ENCODE measurements around the gene MSANTD1. TPM values are rescaled to one million over a fixed set of nuclear protein-coding genes. Genes with fewer than 3 reads are reported as not detected.

The MSANTD1 gene
- under 0.01 and 0.40 TPM in 2 replicates for total RNA-seq

DNA sequence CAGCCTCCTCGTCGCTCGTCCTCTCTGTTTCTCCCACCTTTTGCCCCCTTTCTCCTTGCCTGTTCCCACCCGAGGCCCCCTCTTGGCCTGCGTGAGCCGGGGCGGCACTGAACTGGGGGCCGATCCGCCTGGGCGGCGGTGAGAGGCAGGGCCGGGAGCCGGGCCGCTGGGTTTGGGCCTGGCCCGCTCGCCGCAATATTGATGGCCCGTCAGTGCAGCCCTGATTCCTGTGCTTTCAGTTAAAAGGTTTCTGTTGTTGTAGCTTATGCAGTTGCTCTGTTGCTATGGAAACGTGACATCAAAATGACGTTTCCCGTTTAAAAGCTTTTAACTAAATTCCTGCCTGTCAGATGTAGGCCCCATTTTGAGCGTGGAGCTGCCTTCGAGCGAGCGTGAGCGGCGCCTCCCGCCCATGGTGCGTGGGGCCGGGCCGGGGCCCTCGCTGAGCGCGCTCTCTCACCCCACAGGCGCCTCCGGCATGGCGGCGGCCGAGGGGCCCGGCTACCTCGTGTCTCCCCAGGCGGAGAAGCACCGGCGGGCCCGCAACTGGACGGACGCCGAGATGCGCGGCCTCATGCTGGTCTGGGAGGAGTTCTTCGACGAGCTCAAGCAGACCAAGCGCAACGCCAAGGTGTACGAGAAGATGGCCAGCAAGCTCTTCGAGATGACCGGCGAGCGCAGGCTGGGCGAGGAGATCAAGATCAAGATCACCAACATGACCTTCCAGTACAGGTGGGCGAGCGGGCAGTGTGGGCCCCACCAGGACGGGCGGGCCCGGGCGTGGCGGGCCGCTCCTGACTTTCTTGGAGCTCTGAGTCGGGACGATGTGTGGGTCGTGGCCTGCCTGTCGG, at the start of gene MSANTD1:
TSS of gene MSANTD1 (plus strand) at position 349 of the 851 bp plus-strand sequence. CDS start at position 413, 64 bp downstream.
- DNase-seq (ENCODE audit: low read depth in 2 of 2) = peak; percentile 28 to 64

DNA sequence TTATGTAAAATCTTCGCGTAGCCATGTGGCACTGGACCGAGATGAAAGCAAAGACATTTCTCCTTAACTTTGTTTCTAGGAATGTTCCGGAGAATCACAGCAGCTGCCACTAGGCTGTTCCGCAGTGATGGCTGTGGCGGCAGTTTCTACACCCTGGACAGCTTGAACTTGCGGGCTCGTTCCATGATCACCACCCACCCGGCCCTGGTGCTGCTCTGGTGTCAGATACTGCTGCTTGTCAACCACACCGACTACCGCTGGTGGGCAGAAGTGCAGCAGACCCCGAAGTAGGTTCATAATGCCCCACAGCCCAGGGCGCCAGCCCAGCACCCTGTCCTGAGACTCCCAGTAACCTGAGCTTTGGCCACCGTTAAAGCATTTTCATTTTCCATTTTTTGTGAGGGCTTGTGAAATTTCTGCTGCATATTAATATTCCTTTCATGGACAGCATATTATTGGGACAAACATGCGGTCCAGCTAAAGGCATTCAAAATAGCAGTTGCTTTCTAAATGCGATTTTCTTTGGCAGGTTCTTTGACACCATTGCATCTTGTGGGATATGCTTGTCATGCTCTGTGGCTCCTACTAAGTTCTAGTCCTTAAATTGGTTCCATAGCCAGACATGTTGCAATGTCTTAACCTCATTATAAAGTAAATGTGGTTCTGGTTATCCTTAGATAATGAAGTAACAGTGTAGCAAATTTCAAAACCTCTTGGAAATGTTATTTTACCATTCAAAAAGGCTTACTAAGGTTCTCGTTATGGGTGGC, 49.1 kb upstream of the MSANTD1 start:
- DNase-seq (ENCODE audit: low read depth in 2 of 2) = no peak

DNA sequence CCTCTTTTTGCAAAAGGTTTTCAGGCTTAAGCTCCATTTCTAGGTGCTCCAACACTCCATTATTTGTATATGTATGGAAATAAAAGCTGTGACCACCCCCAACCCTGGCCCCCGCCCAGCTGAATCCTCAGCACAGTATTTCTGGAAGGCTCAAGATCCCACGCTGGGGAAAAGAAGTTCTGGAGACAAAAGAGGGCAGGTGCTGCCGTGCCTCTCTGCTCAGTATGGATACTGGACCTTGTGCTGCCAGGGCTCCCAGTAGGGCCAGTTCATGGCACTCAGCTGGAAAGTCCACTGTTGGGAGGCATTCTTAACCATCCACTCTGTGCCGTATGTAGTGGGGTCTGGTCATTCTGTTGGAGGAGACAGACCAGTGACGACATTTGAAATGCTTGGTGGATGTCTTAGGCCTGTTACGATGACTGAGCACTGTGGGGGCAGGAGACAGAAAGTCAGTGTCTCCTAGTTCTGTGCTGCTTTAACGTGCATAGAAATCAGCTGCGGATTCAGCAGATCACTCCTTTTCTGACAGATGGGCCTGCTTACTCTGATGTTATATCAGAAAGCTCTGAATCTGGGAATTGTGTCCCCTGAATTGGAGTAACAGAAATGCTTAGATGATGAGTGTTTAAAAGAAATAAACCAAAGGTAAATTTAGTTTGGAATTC, 48.4 kb upstream of the MSANTD1 start:
- no peak for DNase-seq (ENCODE audit: low read depth in 2 of 2)

DNA sequence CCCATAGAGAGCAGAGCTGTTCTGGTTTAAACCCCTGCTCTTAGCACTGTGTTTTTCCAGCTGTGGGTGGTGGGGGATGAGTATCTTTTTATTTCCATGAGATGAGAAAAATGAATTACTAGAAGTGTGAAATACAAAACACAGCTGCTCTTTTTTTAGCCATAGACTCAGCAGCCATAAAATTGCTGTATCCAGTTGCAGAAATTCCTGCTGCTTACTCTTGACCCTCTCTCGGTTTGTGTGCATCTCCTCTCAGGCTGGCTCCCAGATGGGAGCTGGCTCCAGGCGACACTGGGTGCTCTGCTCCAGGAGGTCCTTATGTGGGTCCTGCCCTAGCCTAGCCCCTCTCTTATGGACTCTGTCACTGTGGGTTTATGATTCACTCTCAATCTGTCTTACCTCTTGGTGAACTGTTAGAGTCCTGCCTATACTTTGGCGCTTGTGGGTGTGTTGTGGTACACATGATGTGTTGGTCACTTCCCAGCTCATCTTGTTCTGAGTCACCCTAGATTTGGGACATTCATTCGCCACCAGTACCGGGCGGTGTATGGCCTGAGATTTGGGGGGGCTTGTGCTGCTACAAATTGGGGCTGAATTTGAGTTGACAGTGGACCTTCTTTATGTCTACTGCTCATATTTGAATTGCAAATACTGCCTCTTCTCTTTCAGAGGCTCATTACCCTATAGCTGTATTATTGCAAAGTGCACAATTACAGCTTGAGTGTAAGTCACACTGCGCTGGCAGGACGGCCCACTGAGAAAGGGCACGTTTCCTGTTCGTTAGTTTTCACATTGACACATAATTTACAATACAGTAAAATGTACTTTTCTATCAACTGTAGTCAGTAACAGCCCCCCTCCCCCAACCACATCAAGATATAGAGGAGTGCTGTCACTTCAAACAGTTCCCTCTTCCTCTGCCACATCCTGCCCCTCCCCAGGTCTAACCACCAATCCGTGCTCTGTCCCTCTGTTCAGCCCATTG, 46.9 kb upstream of the MSANTD1 start:
- DNase-seq (ENCODE audit: low read depth in 2 of 2) = peak; percentile 12 to 26

- peak in 1 of 2 donors; percentile 39 for DNase-seq (ENCODE audit: low read depth in 2 of 2)
These were observed 45.8 kb upstream of the MSANTD1 start for GRCh38 chr4:3202836-3203820.

DNA sequence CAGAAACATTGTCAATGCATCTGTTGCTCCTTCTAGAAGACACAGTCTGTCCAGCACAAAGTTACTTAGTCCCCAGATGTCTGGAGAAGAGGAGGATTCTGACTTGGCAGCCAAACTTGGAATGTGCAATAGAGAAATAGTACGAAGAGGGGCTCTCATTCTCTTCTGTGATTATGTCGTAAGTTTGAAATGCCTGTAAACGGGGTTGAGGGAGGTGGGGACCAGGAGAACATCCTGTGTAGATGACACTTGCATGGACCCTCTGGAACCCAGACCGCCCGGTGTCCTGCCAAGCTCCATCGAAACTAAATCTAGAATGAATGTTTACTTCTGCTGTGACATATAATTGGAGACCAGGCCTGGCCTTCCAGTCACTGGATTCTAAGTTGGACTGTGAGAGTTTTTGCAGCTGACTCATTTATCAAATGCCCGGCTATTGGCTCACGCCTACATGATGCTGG, 45.0 kb upstream of the MSANTD1 start:
- DNase-seq (ENCODE audit: low read depth in 2 of 2) = peak in 1 of 2 donors; percentile 22

GRCh38 chr4:3205995-3206394, 43.0 kb upstream of the MSANTD1 start:
- DNase-seq (ENCODE audit: low read depth in 2 of 2) = no peak

GRCh38 chr4:3206439-3207100, 42.4 kb upstream of the MSANTD1 start:
- no peak for DNase-seq (ENCODE audit: low read depth in 2 of 2)

- DNase-seq (ENCODE audit: low read depth in 2 of 2) = peak; percentile 87
These were observed 41.4 kb upstream of the MSANTD1 start for GRCh38 chr4:3207531-3208037.

- DNase-seq (ENCODE audit: low read depth in 2 of 2) = no peak
These were observed 40.1 kb upstream of the MSANTD1 start for GRCh38 chr4:3208826-3209225.

DNA sequence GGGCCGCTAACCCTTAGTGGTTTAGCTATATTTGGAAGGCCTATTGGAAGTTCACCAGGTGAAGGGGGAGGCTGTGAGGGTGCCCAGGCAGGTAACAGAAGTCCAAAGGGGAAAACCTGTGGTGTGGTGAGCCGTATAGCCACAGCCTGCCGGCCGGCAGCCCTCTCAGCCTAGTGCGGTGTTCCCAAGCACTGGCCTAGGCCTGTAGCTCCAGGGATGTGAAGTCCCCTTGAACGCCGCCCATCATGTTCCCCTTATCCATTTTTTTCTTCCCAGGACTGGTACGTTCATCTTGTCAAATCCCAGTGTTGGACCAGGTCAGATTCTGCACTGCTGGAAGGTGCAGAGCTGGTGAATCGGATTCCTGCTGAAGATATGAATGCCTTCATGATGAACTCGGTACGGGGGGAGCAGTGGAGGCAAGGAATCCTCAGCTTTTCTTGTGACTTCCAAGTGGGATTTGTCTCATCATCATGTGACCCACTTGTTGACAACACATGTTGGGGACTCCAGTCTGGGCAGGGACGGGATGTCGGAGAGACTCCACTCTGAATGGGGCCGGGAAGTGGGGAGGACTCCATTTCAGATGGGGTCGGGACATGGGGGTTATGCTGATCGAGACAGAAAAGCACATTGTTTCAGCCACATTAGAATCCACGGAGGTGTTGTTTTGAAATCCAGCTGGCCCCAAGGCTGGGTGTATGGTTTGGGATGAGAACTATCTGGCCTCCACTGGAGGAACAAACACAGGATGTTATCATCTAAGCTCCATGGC, 39.2 kb upstream of the MSANTD1 start:
- no peak for DNase-seq (ENCODE audit: low read depth in 2 of 2)

- DNase-seq (ENCODE audit: low read depth in 2 of 2) = no peak
These were observed 38.5 kb upstream of the MSANTD1 start for GRCh38 chr4:3210467-3210866.

DNA sequence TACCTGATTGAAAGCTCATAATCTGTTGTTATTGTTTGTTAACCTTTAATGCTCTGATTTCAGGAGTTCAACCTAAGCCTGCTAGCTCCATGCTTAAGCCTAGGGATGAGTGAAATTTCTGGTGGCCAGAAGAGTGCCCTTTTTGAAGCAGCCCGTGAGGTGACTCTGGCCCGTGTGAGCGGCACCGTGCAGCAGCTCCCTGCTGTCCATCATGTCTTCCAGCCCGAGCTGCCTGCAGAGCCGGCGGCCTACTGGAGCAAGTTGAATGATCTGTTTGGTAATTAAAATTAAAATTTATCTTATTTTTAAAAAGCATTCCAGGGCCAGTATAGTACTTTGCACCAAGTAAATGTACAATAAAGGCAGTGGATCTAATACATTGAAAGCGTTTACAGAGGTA, 37.1 kb upstream of the MSANTD1 start:
- no peak for DNase-seq (ENCODE audit: low read depth in 2 of 2)

DNA sequence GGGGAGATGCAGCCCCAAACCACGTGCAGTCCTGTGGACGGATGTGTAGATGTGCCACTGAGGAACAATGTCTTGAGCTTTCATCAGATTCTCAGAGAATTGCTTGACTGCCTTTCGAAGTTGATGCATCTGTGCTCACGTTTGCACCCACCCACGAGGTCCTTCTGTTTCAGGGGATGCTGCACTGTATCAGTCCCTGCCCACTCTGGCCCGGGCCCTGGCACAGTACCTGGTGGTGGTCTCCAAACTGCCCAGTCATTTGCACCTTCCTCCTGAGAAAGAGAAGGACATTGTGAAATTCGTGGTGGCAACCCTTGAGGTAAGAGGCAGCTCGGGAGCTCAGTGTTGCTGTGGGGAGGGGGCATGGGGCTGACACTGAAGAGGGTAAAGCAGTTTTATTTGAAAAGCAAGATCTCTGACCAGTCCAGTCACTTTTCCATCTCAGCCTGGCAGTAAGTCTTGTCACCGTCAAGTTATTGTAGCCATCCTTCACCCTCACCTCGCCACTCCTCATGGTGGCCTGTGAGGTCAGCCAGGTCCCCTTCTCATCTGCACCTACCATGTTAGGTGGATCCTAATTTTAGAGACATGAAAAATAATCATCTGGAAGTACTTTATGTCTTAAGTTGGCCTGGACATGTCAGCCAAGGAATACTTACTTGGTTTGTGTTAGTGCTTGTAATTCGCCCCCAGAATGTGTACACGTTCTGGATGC, 36.4 kb upstream of the MSANTD1 start:
- DNase-seq (ENCODE audit: low read depth in 2 of 2) = no peak

GRCh38 chr4:3213106-3213425, 35.9 kb upstream of the MSANTD1 start:
- DNase-seq (ENCODE audit: low read depth in 2 of 2) = no peak

GRCh38 chr4:3213661-3214250, 35.2 kb upstream of the MSANTD1 start:
- no peak for DNase-seq (ENCODE audit: low read depth in 2 of 2)

- DNase-seq (ENCODE audit: low read depth in 2 of 2) = no peak
These were observed 33.7 kb upstream of the MSANTD1 start for GRCh38 chr4:3215256-3215655.
